ENCODE results near the gene ARSB. TPM values are rescaled to one million over a fixed set of nuclear protein-coding genes. Genes with fewer than 3 reads are reported as not detected.

ARSB gene
- total RNA-seq, 2 experiments from 2014 or later, result 4.4 to 5.2 TPM

- Histone ChIP-seq H3K4me1 (ENCODE audit: insufficient read depth, low read length) (peaks cover 4% of the 10 kb centered on the region), H3K4me3 (ENCODE audit: low read length) (no peak overlapping the region), H3K36me3 (ENCODE audit: insufficient read depth, low read length) (no peaks in the 10 kb centered on the region), H3K27me3 (ENCODE audit: control insufficient read depth in 1 of 2, insufficient read depth in 2 of 2, low read length in 2 of 2) (peaks cover 14 to 38% of the 10 kb centered on the region in 2 experiments), H3K9me3 (ENCODE audit: control insufficient read depth in 1 of 2, insufficient read depth in 1 of 2, low read length in 2 of 2) (no peaks in the 10 kb centered on the region), H3K27ac (ENCODE audit: low read depth in 1 of 2, low read length in 2 of 2) (no peak overlapping the region)
- no peaks in the 10 kb centered on the region for H3K36me3 Mint-ChIP-seq (ENCODE audit: low read depth)
- H3K9me3 Mint-ChIP-seq, result no peaks in the 10 kb centered on the region
- H3K27me3 Mint-ChIP-seq, result peaks cover 88% of the 10 kb centered on the region
- DNase-seq (no peak), ATAC-seq (ENCODE audit: poor library complexity) (no peak)
- peaks cover 10% of the 10 kb centered on the region for H3K4me1 Mint-ChIP-seq (ENCODE audit: low read depth)
- ChIA-PET CTCF (interaction anchor here (0.9 to 1.5 kb wide), 5 partner anchors 8 to 834 kb away, joined by 3 to 7 read pairs (median 4); partner anchors contain the start of gene ARSB), POLR2A (interaction anchor here (0.5 to 1.1 kb wide), 3 partner anchors 33 to 40 kb away, joined by 3 read pairs; partner anchors contain the start of gene ARSB)
- no peak overlapping the region for H3K27ac Mint-ChIP-seq
- H3K4me3 Mint-ChIP-seq, result no peak overlapping the region
- TF ChIP-seq CTCF (IDR thresholded peaks at IDR 0.05), result no peak
- intact Hi-C loops (cut with DNase I, micrococcal nuclease), result loop anchor here (2.0 to 5.0 kb wide), 3 partner anchors 109 to 833 kb away; no protein-coding TSS in a partner anchor
Observed at GRCh38 chr5:79023947-79024346, 38.8 kb upstream of the ARSB start.

- H3K27ac Mint-ChIP-seq, result no peak overlapping the region
- ChIA-PET CTCF (interaction anchor here (1.5 kb wide), 1 partner anchor 110 kb away, joined by 3 read pairs; no protein-coding TSS in a partner anchor), POLR2A (interaction anchor here (1.0 to 1.1 kb wide), 2 partner anchors 38 to 39 kb away, joined by 3 read pairs; partner anchors contain the start of gene ARSB)
- Histone ChIP-seq H3K9me3 (ENCODE audit: control insufficient read depth in 1 of 2, insufficient read depth in 1 of 2, low read length in 2 of 2) (no peaks in the 10 kb centered on the region), H3K36me3 (ENCODE audit: insufficient read depth, low read length) (no peaks in the 10 kb centered on the region), H3K27me3 (ENCODE audit: control insufficient read depth in 1 of 2, insufficient read depth in 2 of 2, low read length in 2 of 2) (peaks cover 14 to 38% of the 10 kb centered on the region in 2 experiments), H3K27ac (ENCODE audit: low read depth in 1 of 2, low read length in 2 of 2) (no peak overlapping the region), H3K4me1 (ENCODE audit: insufficient read depth, low read length) (peaks cover 4% of the 10 kb centered on the region), H3K4me3 (ENCODE audit: low read length) (no peak overlapping the region)
- H3K4me3 Mint-ChIP-seq, result no peak overlapping the region
- H3K9me3 Mint-ChIP-seq, result no peaks in the 10 kb centered on the region
- DNase-seq, result no peak
- no peak for ATAC-seq (ENCODE audit: poor library complexity)
- no peak for TF ChIP-seq CTCF (IDR thresholded peaks at IDR 0.05)
- H3K4me1 Mint-ChIP-seq (ENCODE audit: low read depth), result peaks cover 10% of the 10 kb centered on the region
- H3K27me3 Mint-ChIP-seq, result peaks cover 89% of the 10 kb centered on the region
- H3K36me3 Mint-ChIP-seq (ENCODE audit: low read depth), result no peaks in the 10 kb centered on the region
- intact Hi-C loops (cut with DNase I, micrococcal nuclease), result loop anchor here (5.0 kb wide), 2 partner anchors 444 to 834 kb away; no protein-coding TSS in a partner anchor
Observed at GRCh38 chr5:79023348-79023747, 38.2 kb upstream of the ARSB start.

GRCh38 chr5:79022771-79023170 lies 37.7 kb upstream of the ARSB start:
- Mint-ChIP-seq H3K27ac (no peak overlapping the region), H3K4me3 (no peak overlapping the region), H3K4me1 (ENCODE audit: low read depth) (peaks cover 10% of the 10 kb centered on the region), H3K27me3 (peaks cover 88% of the 10 kb centered on the region), H3K9me3 (no peaks in the 10 kb centered on the region), H3K36me3 (ENCODE audit: low read depth) (no peaks in the 10 kb centered on the region)
- Histone ChIP-seq H3K4me3 (ENCODE audit: low read length) (no peak overlapping the region), H3K9me3 (ENCODE audit: control insufficient read depth in 1 of 2, insufficient read depth in 1 of 2, low read length in 2 of 2) (no peaks in the 10 kb centered on the region), H3K4me1 (ENCODE audit: insufficient read depth, low read length) (peaks cover 4% of the 10 kb centered on the region), H3K27ac (ENCODE audit: low read depth in 1 of 2, low read length in 2 of 2) (no peak overlapping the region), H3K27me3 (ENCODE audit: control insufficient read depth in 1 of 2, insufficient read depth in 2 of 2, low read length in 2 of 2) (peaks cover 15 to 38% of the 10 kb centered on the region in 2 experiments), H3K36me3 (ENCODE audit: insufficient read depth, low read length) (no peaks in the 10 kb centered on the region)
- intact Hi-C loops (cut with DNase I, micrococcal nuclease), result loop anchor here (5.0 kb wide), 2 partner anchors 445 to 835 kb away; no protein-coding TSS in a partner anchor
- CTCF ChIA-PET, result interaction anchor here (1.5 kb wide), 1 partner anchor 110 kb away, joined by 3 read pairs; no protein-coding TSS in a partner anchor
- no peak for TF ChIP-seq CTCF (IDR thresholded peaks at IDR 0.05)
- ATAC-seq (ENCODE audit: poor library complexity), result no peak
- POLR2A ChIA-PET, result interaction anchor here (1.0 to 1.1 kb wide), 2 partner anchors 37 to 38 kb away, joined by 3 read pairs; partner anchors contain the start of gene ARSB
- no peak for DNase-seq

All from CD4-positive, alpha-beta T cell (primary cell).